HG02885 (cell line): ENCODE measurements around the gene MFNG.

ENCODE experiments used
- ATAC-seq: cut with Tn5 transposase; IDR thresholded peaks from one replicate; pipeline ENCODE4 v1.9.1; 2021; ENCODE audit warnings: mild to moderate bottlenecking; ENCODE audit not compliant: unreplicated experiment, poor library complexity

Gene MFNG

DNA sequence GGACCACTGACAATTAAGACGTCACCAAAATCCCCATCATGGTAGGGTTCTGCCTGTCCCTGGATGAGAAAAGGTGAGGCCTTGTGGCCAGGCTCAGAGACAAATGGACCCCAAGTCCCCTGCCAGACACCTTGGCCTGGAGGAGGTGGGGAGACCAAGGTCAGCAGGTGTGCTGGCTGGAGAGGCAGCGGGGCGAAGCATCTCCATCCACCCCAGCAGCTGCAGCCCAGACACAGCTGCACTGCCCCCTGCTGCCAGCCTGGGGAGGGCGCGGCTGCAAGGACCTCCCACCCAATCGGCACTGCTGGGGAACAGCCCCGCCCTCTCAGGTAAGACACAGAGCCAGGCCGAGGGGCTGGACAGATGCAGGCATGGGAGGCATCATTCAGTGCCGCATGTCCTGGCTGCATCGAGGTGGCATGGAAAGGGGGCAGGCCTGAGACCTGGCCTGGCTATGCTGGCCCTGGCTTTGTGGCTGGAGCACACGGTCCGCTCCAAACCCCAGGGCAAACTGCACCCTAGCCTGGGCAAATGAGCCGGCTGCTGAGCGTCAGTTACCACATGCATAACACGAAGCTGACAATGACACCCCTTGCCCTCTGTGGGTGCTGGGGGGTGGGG lies 12.2 kb upstream of the MFNG start:
- ATAC-seq: peak; percentile 50

DNA sequence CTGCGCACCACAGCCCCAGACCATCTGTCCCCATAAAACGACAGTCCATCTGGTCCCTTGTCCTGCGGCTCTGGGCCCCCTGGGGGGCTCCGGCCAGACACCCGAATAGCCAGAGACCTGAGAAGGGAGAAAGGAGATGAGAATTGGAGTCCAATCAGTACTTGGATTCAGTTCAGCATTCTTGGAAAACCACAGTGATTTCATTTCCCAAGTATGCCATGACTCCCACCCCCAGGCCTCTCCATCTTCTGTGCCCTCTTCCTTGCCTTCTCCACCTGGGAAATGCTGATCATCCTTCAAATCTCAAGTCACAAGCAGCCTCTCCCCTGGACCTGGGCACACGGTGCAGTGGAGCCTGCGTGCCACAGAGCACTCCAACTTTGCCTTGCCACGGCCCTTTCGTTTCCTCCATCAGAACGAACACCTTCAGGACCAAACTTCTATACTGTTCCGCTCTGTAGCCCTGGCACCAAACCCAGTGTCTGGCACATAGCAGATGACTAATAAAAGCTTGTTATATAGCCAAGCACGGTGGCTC lies 10.9 kb upstream of the MFNG start:
- no peak for ATAC-seq

DNA sequence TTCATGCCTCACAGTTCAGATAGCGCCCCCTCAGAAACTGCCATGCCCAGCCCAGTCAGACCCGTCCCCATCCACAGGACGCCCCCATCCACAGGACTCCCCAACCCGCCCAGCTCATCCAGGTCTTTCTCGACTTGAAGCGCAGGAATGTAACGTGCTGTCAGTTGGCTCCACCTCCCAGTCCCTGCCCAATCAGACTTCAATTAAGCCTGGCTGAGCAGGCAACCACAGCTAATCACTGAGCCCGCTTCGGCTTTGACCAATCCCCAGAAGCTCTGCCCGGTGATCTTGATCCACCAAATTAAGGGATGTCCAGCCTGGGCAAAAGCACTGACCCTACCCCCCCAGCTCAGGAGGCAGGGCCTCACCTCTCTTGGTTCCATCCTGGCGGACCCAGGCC lies 10.5 kb upstream of the MFNG start:
- ATAC-seq: no peak

DNA sequence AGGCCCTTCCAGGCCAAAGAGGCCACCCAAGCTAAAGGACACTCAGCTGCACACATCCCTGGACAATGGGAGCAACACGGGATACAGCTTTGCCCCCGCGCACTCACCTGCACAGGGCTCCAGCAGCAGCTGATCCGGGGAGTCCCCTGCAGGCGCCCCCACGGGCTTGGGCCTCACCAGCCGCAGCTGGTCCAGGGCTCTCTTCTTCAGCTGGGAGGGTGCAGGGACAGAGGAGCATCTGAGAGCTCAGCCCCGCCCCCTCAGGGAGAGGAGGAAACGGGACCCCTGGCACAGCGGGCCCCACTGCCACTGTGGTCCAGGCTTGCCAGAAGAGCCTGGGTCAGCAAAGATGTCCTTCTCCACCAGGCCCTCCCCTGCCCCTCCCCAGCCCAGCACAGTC lies 7.8 kb upstream of the MFNG start:
- no peak for ATAC-seq

DNA sequence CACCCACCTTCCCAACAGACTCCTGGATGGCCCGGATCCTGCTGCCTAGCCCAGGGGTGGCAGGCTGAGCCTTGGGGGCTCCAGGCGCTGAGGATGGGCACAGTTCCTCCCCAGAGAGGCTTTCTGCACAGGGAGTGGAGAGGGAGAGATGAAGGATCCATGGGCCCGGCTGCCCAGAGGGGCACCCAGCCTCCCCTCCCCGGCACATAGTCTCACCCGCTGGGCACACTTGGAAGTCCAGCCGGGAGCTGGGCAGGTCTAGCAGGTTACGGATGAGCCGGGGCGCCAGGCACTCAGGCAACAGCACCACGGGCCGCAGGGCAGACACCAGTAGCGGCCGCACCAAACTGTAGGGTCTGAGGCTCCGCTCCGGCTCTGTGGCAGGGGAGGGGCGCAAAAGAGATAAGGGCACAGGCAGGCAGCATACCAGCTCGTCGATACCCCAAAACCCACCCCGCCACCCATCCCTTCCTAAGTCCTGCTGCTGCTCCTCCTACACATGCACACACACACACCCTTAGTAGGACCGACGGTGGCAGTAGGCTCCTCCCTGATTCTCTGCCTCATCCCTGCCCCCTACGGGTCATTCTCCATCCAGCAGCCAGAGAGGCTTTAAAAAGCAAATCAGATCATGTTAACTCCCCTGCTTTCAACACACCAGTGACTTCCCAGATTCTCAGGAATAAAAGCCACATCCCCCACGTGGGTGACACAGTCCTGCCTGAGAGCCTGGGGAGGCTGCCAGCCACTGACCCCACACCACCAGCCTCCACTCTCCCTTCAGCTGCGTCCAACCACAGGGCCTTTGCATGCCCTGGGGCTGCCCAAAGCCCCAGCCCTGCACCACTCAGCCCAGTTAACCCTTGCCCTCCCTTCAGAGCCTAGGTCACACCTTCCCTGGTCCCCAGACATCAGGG lies 6.5 kb upstream of the MFNG start:
- ATAC-seq: no peak

DNA sequence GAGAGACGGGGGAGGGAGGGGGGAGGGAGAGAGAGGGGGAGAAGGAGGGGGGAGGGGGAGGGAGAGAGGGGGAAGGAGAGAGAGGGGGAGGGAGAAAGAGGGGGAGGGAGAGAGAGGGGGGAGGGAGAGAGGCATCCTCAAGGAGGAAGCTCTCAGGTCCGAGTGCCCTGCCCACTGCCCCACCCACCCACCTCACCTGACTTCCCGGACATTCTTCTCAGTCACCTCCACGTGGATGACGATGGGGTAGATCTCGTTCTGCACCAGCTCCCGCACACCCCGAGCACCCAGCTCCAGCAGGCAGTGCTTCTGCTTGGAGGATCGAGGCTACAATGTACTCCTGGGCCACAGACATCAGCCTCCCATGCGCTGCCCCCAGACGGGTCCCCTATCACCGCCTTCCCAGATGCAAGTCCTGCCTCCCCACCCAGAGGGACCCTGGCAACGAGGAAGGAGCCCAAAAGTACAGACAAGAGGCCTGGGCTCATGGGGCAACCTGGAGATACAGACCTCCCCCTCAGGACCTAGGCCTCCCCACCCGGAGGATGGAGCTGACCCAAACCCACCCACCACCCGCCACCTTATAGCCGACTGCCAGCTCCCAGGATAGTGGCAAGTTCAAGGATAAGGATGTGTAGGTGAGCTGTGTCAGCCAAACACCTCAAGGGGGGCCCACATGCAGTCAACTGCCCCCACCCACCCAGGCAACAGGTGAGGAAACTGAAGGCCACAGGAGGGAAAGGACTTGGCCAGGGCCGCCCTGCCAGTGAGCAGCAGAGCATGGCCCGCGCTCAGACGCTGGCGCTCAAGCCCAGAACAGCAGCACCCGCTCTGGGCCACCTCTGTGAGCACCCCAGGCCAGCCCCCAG lies 5.6 kb upstream of the MFNG start:
- no peak for ATAC-seq

DNA sequence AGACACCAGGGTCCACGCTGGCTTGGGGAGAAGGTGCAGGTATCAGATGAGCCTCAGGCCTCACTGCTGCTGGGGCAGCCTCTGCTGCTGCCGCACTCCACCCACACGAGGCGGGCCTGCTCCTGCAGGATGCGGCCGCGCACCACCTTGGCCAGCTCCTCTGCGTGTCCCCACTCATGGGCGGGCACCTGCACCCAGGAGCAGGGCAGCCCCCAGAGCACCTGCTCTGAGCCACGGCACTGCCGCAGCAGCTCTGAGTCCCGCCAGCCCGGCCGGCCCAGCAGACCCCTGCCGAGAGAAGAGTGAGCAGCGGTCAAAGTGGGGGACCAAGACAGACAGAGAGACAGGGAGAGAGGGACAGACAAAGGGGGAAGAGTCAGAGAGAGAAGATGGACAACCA lies 4.9 kb upstream of the MFNG start:
- ATAC-seq: no peak

DNA sequence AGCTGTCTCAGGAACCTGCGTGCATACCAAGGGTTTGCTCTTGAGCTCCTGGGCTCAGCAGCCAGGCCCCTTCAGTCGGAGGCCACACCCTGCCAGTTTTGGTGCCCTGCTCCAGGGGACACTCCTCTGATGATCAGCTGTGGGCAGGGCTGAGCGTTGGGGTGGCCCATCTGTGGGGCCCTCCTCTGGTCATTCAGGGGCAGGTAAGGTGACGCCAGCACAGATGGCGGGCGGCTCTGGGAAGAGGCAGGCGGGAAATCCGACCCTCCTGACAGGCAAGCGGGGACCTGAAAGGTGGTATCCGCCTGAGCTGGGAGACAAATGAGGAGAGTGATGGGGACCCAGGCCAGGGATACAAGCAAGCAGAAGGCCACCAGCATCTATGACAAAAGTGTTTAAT lies 3.8 kb upstream of the MFNG start:
- ATAC-seq: no peak

DNA sequence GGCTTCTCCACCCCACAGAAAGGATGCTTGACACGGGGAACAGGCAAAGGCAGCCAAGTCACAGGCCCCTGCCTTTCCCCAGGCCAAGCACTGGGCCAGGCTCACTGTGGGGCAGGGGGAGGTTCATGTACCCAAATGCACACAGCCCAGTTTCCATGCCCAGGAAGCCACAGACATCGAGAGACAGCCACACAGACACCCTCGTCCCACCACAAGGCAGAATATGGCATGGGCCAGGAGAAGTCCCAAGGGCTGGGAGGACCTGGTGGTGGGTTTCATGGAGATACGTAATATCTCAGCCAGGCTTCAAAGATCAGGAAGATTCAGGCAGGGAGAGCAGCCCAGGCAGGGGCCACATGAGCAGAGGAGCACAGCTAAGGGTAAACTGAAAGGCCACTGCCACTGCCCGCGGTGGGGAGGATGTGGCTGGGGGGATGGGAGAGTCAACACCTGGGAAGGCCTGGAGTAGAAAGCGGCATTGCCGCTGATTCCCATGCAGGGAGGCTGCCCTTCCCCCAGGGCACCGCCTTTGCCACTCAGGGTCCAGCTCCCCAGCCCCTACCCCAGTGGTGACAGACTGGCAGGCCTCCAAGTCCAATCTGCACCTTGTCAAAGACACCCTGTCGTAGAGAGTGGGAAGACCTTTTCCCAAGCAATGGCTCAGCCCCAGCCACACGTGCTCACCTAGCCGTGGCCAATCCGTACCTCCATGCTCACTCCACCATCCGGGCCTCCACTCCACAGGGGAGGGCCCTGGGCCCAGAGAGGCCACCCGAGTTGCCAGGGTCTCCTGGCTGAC lies 2.4 kb upstream of the MFNG start:
- no peak for ATAC-seq

DNA sequence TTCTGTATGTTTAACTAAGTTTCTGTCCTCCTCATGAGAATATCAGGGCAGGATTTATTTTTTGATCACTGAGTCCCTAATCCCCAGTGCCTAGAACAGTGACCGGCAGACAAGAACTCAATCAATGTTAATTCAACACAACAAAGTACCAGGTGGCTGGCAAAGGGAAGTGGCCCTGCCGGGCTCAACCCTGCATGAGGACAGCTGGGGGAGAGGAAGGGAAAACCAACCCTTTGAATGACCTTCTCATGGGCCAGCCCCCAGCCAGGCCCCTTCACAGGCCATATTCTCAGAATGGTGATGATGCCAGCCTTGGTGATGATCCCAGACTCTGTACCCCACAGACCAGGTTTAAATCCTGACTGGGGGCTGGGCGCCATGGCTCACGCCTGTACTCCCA lies 1.4 kb upstream of the MFNG start:
- no peak for ATAC-seq

DNA sequence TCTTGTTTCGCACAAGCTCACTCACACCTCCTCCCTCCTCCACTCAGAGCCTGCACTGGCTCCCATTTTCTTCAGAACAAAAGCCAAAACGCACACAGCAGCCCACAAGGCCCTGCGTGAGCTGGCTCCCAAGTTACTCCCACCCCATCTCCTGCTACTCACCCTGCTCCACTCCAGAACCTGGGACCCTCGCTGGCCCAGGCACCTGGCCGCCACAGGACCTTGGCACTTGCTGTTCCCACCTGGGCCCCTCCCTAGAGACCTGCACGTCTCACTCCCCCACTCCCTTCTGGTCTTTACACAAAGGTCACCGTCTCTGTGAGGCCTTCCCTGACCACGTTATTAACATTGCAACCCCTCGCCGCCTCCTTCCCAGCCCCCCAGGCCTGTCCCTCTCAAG lies 945 bp upstream of the MFNG start:
- no peak for ATAC-seq

DNA sequence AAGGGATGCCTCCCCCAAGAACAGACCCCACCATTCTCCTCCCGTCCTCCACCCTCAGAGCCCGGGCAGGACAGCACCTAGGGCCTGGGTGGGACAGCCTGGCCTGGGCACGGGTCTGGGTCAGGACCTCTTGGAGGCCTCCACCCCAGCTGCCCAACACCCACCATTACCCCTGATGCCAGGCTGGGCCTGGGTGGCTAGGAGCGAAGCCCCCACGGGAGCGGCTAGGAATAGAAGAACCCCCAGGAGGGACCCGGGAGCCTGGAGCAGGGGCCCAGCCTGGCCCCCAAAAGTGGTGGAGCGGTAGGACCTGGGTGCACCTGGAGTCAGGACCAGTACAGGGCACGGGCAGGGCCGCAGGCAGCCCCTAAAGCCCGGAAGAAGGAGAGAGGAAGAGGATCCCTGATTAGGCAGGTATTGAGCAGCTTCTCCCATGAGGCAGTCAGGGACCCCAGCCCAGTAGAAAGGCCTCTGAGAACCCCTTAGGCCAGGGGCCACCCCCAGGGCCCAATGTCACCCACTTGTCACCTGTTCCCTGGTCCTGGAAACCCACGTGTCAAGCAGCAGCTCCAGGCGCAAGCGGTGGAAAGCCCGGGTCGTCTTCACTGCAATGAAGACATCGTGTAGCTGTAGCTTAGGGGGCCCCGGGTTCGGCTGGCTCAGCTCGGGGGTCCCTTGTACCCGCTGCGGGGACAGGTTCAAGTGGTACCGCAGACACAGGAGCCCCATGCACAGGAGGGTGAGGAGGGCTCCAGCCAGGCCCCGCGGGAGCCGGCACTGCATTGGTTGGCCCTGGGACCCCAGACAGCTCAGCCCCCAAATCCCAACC lies 575 bp downstream of the MFNG start:
- peak; percentile 6 for ATAC-seq

DNA sequence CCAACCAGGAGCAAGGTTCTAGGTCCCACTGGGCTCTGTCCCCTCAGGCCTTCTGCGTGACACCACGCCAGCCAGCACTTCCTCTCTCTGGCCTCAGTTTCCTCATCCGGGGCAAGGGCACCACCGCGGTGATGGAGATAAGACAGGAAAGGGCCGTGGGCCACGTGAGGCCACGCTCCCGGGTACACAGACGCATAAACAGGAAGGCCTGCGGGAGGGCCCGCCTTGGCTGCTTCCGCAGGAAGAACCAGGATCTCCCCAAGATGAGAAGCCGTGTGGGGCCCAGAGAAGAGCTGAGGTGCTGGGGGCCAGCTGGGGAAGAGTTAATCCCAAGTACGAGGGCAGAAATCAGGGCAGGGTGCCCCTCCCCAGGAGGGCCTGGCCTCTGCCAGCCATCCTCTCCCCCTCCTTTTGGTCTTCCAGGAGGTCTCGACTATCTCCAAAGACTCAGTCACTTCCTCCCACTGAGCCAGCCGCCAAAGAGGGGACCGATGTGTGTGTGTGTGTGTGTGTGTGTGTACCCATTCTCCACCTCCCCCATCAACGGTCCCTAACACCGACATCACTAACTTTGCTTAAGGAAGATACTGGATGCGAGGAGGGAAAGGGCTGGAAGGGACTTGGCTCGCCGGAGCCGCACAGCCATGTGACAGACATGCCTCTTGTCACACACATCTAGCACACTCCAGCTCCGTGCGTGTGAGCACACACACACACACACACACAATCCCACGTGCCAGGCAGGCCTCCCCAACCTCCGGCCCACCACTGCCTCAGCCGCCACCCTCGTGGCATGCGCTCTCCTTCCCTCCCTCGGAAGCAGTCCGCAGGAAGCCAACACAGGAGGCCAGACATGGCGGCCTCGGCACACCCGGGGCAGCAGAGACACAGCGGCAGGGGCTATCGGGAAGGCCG lies 1.4 kb downstream of the MFNG start:
- ATAC-seq: peak; percentile 40

DNA sequence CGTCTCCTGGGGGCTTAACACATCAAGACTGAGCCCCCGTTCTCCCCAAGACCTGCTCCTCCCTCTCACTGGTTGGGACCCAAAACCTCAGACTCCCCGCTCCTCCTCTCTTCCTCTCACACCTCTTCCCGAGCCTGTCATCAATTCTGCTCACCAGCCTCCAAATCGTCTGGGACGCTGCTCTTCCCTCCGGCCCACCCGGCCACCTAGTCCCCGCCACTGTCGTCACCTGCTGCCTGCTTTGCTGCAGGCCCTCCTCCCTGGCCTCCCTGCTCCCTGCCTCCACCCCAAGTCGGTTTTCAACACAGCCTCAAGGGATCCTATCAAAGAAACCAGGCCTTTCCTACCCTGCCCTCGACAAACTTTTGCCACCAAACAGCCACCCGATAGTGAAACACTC lies 3.1 kb downstream of the MFNG start:
- no peak for ATAC-seq

DNA sequence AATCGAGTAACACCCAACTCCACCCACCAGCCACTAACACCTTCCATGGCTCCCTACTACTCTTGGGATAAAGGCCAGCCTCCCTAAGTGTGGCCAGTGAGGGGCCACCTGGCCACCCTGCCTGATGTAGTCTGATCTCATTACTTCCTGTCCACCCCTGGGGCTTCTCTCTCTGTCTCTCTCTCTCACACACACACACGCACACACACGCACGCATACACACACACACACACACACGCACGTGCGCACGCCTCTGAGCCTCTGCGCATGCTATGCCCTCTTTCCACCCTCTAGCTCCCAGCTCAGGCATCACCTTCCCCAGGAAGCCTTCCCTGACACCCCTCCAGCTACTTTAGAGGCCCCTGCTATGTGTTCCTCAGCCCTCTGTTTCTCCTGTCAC lies 3.9 kb downstream of the MFNG start:
- no peak for ATAC-seq

DNA sequence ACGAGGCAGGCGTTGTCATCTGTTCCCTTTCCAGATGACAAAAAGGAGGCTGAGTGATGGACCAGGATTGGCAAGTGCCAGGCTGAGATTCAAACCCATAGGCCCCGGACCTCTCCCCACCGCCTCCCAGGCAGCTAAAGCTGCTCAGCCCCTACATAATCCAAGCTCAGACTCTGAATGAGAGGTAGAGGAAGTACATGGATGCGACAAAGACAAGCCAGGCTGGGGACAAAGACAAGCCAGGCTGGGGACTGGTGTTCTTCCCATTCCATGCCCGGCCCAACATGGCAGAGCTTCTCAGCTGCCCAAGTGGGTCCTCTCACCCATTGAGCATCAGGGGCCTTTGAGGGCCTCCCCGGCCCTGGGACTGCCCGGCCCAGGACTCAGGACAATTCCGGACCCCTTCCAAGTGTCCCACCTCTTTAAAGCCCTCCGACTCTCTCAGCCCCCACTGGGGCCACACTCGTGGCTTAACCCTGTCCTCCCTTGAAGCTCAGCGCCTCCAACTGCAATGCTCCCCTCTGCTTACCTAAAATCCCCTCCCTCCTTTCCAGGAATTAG lies 4.8 kb downstream of the MFNG start:
- ATAC-seq: no peak

DNA sequence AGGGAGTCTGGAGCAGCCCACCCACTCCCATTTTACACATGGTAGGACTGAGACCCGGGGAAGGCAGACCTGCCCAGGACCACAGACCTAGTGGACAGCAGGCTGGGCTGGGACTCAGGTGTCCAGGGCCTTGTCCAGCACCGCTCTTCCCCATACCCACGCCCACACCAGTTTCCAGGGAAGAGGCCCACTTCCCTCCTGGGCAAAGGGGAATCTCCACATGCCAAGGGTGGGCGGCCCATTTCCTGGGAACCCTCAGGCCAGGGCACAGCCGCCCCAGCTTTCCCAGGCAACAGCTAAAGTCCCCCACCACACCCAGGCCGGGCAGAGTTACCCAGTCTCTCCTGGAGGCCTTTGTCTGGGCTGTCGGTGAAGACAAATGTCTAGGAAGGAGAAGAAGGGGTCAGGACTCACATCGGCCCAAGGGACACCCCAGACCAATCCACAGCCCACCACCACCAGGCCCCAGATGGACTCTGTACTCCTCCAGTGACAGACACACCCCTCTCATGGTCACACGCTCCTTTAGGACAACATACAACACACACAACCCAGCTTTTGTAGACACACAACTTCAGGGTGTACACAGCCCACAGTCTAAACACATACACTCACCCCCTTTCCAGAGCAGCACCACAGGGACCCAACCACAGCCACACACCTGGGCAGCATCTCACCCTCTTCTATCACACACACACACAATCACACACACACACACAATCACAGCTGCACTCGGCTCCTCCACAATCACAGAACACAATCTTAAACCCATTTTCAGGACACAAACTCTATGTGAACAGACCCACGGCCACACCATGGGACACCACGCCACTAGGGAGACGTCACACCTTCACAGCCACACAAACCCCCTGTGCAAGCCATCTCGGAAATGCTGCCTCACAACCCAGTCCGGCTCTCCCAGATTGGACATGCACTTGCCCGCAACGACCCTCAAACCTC lies 5.5 kb downstream of the MFNG start:
- no peak for ATAC-seq
